ENCODE results near the gene RTCB.

RTCB gene

DNA sequence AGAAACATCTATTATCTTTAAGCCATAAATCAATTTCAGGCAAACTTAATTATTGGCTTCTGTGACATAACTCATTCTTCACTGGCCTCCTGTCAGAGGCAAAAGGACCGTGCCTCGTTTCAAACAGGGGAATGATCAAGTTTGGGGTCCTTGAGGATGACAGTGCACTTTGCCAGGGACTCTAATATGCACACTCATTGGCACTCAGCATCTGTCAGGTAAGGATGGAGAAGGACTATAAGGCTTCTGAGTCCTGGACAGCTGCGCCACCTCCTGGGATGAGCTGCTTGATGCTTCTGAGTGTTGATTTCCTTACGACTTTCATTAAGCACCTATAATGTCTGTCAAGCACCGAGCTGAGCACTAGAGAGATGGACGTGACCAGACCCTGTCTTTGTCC lies 32.0 kb upstream of the RTCB start:
- TF ChIP-seq SIN3A (IDR thresholded peaks at IDR 0.05; ENCODE audit: borderline replicate concordance, insufficient read depth, low read length) (no peak), TAF1 (IDR thresholded peaks at IDR 0.05; ENCODE audit: borderline replicate concordance, insufficient read depth, low read length) (no peak), FOXP2 (optimal IDR thresholded peaks at IDR 0.05; ENCODE audit: borderline replicate concordance, extremely low read depth, extremely low read length, insufficient read depth) (no peak), POLR2AphosphoS5 (IDR thresholded peaks at IDR 0.05; ENCODE audit: low read depth, low read length) (no peak)
- TF ChIP-seq, protein P1, sequence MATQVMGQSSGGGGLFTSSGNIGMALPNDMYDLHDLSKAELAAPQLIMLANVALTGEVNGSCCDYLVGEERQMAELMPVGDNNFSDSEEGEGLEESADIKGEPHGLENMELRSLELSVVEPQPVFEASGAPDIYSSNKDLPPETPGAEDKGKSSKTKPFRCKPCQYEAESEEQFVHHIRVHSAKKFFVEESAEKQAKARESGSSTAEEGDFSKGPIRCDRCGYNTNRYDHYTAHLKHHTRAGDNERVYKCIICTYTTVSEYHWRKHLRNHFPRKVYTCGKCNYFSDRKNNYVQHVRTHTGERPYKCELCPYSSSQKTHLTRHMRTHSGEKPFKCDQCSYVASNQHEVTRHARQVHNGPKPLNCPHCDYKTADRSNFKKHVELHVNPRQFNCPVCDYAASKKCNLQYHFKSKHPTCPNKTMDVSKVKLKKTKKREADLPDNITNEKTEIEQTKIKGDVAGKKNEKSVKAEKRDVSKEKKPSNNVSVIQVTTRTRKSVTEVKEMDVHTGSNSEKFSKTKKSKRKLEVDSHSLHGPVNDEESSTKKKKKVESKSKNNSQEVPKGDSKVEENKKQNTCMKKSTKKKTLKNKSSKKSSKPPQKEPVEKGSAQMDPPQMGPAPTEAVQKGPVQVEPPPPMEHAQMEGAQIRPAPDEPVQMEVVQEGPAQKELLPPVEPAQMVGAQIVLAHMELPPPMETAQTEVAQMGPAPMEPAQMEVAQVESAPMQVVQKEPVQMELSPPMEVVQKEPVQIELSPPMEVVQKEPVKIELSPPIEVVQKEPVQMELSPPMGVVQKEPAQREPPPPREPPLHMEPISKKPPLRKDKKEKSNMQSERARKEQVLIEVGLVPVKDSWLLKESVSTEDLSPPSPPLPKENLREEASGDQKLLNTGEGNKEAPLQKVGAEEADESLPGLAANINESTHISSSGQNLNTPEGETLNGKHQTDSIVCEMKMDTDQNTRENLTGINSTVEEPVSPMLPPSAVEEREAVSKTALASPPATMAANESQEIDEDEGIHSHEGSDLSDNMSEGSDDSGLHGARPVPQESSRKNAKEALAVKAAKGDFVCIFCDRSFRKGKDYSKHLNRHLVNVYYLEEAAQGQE (IDR thresholded peaks at IDR 0.05; ENCODE audit: insufficient read depth in 1 of 2, low read depth in 2 of 2, low read length in 2 of 2) = no peak

DNA sequence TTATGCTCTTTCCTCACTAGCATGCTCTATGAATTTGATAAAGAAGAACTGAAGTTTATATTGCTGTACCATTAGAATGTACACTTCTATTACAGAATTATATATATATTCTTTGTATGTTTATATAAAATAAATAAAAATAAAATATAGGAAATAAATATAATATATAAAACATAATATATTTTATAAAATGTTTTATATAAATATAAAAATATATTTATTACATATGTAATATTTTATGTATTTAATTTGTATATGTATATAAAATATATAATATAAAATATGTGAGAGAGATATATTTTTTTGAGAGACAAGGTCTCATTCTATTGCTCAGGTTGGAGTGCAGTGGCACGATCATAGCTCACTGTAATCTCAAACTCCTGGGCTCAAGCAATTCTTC lies 18.3 kb upstream of the RTCB start:
- TF ChIP-seq POLR2AphosphoS5 (IDR thresholded peaks at IDR 0.05; ENCODE audit: low read depth, low read length) (no peak), TAF1 (IDR thresholded peaks at IDR 0.05; ENCODE audit: borderline replicate concordance, insufficient read depth, low read length) (no peak), SIN3A (IDR thresholded peaks at IDR 0.05; ENCODE audit: borderline replicate concordance, insufficient read depth, low read length) (no peak), FOXP2 (optimal IDR thresholded peaks at IDR 0.05; ENCODE audit: borderline replicate concordance, extremely low read depth, extremely low read length, insufficient read depth) (no peak)
- TF ChIP-seq, protein P1 (IDR thresholded peaks at IDR 0.05; ENCODE audit: insufficient read depth in 1 of 2, low read depth in 2 of 2, low read length in 2 of 2) = no peak

DNA sequence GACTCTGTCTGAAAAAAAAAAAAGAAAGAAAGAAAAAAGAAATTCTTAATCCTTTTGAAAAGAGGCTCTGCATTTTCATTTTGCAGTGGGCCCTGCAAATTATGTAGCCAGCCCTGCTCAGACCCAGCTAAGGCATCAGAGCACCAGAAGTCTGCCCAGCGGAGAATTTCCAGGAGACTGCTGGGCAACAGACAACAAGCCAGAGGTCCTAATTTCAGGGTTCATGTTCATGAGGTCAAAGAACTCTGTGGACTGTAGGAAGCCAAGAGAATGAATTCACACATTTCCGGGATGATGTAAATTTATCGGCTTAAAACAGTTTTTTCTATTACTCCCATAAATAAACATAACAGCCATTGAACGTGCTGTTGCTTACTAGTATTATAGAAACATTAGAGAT lies 14.8 kb upstream of the RTCB start:
- no peak for TF ChIP-seq FOXP2 (optimal IDR thresholded peaks at IDR 0.05; ENCODE audit: borderline replicate concordance, extremely low read depth, extremely low read length, insufficient read depth)
- TF ChIP-seq POLR2AphosphoS5 (IDR thresholded peaks at IDR 0.05; ENCODE audit: low read depth, low read length) = no peak
- no peak for TF ChIP-seq TAF1 (IDR thresholded peaks at IDR 0.05; ENCODE audit: borderline replicate concordance, insufficient read depth, low read length)
- no peak for TF ChIP-seq SIN3A (IDR thresholded peaks at IDR 0.05; ENCODE audit: borderline replicate concordance, insufficient read depth, low read length)
- TF ChIP-seq, protein P1 (IDR thresholded peaks at IDR 0.05; ENCODE audit: insufficient read depth in 1 of 2, low read depth in 2 of 2, low read length in 2 of 2) = no peak

DNA sequence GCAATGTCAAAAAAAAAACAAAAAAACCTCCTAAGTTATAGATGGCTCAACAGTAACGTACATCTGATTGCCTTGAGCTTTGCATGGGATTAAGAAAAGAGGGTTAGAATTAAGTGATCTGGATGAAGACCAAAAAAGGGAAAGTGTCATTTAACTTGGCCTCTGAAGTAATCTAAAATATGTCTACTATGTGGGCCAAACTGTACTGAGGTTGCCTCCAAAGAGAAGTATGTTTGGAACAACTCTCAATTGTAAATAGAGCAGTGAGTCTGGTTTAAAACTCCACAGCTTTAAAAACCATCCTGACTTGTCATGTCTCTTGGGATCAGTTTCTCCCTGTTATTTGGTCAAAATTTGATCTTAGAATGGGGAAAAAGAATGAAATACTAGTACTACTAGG lies 11.6 kb upstream of the RTCB start:
- TF ChIP-seq FOXP2 (optimal IDR thresholded peaks at IDR 0.05; ENCODE audit: borderline replicate concordance, extremely low read depth, extremely low read length, insufficient read depth) (no peak), POLR2AphosphoS5 (IDR thresholded peaks at IDR 0.05; ENCODE audit: low read depth, low read length) (no peak), TAF1 (IDR thresholded peaks at IDR 0.05; ENCODE audit: borderline replicate concordance, insufficient read depth, low read length) (no peak), SIN3A (IDR thresholded peaks at IDR 0.05; ENCODE audit: borderline replicate concordance, insufficient read depth, low read length) (no peak)
- TF ChIP-seq, protein P1 (IDR thresholded peaks at IDR 0.05; ENCODE audit: insufficient read depth in 1 of 2, low read depth in 2 of 2, low read length in 2 of 2) = no peak

DNA sequence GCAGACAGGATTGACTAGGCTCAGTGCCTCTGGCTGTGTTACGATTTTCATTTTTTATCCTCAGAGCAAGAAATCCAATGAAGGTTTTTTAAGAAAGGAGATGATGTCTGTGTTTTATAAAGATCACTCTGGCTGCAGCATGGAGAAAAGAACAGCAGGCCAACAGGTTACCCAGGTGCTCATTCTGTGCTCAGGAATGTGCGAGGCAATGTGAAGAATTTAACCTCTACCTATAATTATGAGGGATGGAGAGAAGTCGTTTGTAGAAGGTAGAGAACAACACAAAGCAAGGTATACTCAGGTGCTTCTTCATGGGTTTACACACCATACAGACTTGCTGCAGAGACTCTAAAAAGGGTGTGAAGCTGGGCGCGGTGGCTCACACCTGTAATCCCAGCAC lies 10.0 kb upstream of the RTCB start:
- TF ChIP-seq, protein P1 (IDR thresholded peaks at IDR 0.05; ENCODE audit: insufficient read depth in 1 of 2, low read depth in 2 of 2, low read length in 2 of 2) = no peak
- no peak for TF ChIP-seq POLR2AphosphoS5 (IDR thresholded peaks at IDR 0.05; ENCODE audit: low read depth, low read length)
- TF ChIP-seq TAF1 (IDR thresholded peaks at IDR 0.05; ENCODE audit: borderline replicate concordance, insufficient read depth, low read length) = no peak
- no peak for TF ChIP-seq FOXP2 (optimal IDR thresholded peaks at IDR 0.05; ENCODE audit: borderline replicate concordance, extremely low read depth, extremely low read length, insufficient read depth)
- TF ChIP-seq SIN3A (IDR thresholded peaks at IDR 0.05; ENCODE audit: borderline replicate concordance, insufficient read depth, low read length) = no peak

Data from PFSK-1 (cell line).